Stimulated activated CD4-positive, alpha-beta T cell treated with anti-CD3 and anti-CD28 coated beads, Interleukin-4, amount 100 ng/mL, for 4 hours (primary cell): ENCODE measurements around the gene BUD13.
"Not testable (repeated sequence)": the region's sequence is repeated elsewhere in the genome, so short reads cannot be mapped to it uniquely, and the experiment has no call there.

Source experiments
- DNase-seq, 2 experiments: peaks; one replicate each; pipeline ENCODE4 v3.0.0-alpha.2; 2020

Gene BUD13, protein sequence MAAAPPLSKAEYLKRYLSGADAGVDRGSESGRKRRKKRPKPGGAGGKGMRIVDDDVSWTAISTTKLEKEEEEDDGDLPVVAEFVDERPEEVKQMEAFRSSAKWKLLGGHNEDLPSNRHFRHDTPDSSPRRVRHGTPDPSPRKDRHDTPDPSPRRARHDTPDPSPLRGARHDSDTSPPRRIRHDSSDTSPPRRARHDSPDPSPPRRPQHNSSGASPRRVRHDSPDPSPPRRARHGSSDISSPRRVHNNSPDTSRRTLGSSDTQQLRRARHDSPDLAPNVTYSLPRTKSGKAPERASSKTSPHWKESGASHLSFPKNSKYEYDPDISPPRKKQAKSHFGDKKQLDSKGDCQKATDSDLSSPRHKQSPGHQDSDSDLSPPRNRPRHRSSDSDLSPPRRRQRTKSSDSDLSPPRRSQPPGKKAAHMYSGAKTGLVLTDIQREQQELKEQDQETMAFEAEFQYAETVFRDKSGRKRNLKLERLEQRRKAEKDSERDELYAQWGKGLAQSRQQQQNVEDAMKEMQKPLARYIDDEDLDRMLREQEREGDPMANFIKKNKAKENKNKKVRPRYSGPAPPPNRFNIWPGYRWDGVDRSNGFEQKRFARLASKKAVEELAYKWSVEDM

DNA sequence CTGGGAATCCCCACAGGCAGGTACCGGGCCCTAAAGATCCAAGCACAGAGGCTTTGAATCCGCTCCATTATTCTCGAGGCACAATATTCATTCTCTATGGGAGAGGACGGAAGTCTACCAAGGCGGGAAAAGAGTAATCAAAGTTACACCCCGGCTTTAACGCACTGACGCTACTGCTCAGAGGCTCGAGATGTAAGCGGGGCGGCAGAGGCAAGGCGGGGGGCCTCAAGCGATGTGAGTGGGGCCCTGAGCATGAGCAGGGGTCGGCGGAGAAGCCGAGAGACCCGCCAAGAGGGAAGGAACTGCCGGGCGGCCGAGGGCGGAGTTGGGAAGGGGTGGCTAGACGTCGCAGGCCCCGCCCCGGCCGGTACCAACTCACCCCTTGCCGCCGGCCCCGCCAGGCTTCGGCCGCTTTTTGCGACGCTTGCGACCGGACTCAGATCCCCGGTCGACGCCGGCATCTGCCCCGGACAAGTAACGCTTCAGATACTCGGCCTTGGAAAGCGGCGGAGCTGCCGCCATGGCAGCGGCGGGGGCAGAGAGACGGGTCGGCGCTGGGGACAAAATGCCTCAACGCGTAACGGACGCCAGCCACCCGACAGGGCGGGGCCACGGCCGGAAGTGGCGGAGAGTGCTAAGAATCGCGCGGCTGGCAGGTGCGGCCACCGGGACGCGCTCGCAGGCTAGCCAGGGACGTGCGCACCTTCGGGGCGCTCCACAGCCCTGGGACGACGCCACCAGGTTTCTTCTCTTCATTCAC lies at the start of gene BUD13:
BUD13 (minus strand) TSS at position 545 of the 760 bp plus-strand sequence; CDS start at position 522, 23 bp downstream.
- peak; percentile 88 to 95 for DNase-seq

DNA sequence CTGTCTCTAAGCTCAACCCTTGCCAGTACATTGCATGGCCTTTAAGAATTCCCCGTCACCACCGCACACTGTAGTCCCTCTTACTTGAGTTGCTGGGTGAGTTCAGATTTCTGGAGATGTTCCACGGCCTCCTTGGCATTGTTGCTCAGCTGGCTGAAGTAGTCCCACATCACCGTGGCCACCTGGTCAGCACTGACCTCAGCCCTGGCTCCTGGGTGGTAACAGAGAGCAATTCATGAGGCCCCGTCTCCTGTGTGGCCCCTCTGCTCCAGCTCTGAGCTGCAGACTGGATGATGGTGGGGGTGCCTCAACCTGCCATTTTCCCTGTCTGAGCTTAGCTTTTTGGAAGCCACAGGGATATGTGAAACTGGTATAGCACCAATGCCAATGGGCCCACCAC lies 49.8 kb upstream of the BUD13 start:
- no peak for DNase-seq

DNA sequence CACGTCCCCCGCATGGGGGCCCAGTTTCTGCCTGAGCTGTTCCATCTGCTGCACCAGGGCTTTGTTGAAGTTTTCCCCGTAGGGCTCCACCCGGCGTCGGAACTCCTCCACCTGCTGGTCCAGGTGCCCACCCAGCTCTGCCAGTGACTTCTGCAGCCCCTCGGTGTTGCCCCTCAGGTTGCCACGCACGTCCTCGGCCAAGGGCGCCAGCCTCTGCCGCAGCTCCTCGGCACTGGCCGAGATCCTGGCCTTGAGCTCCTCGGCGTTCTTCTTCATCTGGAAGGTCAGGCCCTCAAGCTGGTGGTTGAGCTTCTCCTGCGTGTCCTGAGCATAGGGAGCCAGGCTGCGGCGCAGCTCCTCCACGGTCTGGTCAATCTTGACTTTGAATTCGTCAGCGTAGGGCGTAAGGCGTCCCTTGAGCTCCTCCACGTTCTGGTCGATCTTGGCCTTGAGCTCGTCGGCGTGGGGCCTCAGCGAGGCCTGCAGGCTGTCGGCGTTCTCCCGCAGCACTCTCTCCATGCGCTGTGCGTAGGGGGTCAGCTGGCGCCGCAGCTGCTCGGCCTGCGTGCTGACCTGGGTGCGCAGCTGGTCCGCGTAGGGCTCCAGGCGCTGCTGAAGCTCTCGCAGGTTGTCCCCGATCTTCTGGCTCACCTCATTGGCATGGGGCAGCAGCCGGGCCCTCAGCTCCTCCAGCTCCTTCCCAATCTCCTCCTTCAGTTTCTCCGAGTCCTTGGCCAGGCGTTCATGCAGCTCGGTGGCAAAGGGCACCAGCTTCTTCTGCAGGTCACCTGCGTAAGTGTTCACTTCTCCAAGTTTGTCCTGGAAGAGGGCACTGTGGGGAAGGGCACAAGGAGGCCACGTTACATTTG lies 48.5 kb upstream of the BUD13 start:
- no peak for DNase-seq

DNA sequence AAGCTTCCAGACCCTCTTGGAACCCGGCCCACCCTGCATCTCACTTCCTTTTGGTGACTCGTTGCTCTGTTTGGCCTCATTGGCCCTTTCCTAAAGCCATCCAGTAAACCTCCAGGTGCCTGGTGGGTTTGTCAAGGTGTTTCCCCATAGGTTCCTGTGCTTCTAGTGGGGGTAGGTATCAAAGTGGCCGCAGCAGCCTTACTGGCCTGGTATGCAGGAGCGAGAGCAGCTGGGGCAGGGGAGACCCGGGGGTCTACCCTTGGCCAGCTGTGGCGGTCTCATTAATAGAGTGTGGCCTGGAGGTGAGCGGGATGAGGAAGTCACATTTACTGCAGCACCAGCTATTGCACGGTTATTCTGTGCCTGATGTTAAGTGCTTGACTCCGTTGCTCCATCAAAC lies 46.3 kb upstream of the BUD13 start:
- no peak for DNase-seq

- no peak for DNase-seq
Measured at GRCh38 chr11:116814502-116814901, 41.7 kb upstream of the BUD13 start.

DNA sequence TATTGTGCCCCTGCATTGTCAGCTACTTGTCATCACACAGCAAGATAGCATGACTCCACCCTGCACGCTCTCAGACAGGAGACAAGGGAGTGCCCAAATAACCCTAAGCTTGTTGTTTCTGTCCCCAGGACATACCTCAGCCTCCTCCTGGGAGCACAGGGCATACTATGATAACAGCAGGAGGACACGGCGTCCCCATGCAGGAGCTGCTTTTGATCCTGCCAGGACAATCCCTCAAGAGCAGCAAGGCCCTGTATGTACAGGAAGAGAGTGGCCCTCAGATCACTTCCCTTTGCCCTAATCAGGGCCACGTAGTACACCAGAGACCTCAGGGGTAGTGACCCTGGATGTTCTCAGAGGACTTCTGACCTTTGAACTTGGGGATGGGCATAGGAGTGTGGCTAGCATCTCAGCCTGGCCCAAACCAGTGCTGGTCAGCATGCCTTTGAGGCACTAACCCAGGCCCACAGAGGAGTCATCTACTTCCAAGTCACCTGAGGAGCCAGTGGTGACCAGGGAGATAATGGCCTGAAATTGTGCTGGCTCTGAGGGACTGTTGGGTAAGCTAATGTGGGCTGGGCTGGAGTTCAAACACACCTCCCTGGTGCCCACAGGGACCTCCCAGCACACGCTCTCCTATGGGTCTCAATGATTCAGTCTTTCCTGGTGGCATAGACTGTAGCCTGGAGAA lies 41.1 kb upstream of the BUD13 start:
- no peak for DNase-seq

DNA sequence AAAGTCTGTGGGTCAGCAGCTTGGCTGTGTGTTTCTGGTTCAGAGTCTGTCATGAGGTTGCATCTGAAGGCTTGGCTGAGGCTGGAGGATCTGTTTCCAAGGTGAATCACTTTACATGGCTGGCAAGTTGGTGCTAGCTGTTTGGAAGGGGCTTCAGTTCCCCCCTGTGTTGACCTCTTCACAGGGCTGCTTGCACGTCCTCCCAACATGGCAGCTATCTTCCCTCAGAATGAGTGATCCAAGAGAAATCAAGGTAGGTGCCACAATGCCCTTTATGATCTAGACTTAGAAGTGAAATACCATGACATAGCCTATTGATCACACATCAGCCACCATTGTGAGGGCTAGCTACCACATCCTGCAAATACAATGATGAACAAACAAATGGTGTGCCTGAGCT lies 40.4 kb upstream of the BUD13 start:
- no peak for DNase-seq

DNA sequence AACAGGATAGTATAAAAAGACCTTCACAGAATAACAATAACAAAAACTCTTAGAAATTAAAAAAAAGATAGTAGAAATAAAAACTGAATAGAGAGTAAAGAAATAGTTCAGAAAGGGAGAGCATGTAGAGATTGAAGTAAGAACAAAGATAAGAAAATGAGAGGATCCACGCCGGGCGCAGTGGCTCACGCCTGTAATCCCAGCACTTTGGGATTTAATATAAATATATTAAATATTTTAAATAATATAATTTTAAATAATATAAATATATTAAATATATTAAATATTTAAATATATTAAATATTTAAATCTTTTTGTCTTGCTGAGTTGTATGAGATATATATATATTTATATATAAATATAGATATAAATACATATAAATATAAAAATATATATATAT lies 39.3 kb upstream of the BUD13 start:
- DNase-seq: no peak

DNA sequence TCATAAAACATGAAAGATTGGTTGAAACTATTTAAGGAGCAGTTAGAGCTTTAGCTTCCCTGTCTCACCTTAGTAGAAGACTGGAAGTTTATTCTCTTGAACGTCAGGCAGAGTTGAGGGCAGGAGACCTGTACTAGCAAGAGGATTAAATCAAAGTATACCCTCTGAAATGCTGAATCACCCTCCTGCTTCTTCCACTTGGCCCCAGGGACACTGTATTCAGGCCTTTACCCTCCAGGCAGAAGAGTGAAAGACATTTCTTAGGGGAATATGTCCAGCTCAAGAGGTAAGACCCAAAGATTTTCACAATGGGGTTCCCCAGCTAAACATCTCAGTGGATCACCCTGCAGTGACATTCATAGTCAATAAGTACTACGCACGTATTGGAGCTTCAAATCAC lies 38.4 kb upstream of the BUD13 start:
- DNase-seq: no peak

DNA sequence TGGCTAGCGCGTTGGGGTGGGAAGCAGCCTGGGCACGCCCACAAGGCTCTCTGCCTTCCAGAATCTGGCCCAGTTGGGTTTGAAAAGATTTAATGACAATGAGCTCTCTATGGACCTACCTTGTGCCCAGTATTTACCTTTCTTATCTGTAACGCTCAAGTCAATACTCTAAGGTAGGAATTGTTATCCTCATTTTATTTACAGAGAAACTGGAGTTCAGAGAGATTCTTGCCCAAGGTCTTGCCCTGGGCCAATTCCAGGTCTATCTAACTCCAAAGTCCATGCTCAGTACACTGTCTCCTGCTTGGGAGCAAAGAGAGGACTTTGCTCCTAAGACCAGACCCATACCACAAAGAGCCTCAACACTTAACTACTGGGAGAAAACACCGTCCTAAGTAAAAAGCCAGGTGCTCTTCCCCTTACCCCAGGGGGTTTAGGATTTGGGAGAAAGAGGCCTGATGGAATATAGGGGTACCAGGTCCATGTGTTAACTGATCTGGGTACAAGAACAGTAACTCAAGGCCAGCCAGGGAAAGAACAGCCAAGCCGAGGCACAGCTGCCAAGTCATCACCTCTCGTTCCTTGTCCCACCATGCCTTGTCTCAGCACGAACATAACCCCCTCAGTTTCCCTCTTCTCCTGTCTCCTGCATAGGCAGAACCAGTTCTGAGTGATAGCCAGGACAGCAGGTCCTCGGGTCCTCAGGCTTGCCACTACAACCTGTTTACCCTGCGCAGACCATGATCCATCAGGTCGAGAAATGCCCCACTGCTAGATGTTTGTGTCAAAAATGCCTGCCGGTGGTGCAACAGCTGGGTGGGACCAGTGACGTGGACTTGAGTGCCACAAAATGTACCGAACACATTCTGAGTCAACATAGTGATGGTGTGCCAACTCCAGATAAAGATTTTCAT lies 35.7 kb upstream of the BUD13 start:
- DNase-seq: no peak

DNA sequence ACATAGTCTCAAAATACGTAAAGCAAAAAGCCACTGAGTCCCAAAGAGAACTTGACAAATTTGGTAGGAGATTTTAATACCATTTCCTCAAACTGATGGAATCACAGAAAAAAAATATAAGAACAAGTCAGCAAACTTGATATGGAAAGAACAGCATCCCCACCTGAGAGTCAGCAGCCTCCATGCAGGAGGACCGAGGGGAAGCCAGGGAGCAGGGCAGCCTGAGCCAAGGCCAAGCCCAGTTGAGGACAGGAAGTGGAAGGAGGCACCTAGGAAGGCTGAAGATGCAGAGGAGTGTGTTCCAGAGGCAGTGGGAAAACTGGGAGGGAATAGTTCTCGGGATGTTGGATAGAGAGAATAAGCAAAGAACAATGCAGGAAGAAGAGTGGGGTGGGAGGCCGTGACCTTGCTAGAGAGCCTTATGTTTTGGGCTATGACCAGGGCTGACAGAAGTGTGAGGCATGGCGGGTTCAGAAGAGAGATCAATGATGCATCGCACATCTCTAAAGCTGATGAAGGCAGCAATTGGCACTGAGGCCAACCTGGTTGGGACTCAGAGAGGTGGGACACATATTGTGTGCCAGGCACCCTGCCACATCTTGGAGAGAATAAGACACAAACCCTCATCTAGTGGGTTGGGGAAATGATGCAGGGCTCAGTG lies 34.9 kb upstream of the BUD13 start:
- no peak for DNase-seq

DNA sequence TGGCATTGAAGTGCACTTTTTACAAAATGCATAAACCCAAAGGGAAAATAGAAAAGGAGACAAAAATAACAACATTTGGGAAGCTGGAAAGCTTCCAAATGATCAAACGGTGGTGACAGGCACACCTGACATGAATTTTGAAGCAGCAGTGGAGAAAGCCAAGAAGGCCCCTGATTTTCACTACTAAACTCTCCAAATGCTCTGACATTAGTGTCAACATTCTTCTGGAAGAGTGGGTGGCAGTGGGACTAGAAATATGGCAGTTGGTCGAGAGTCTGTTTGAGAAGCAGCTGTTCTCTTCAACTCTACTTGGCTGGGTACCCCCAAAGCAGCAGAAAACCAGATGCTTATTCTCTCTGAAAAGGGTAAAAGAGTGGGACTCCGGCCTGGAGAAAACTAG lies 31.2 kb upstream of the BUD13 start:
- no peak for DNase-seq

DNA sequence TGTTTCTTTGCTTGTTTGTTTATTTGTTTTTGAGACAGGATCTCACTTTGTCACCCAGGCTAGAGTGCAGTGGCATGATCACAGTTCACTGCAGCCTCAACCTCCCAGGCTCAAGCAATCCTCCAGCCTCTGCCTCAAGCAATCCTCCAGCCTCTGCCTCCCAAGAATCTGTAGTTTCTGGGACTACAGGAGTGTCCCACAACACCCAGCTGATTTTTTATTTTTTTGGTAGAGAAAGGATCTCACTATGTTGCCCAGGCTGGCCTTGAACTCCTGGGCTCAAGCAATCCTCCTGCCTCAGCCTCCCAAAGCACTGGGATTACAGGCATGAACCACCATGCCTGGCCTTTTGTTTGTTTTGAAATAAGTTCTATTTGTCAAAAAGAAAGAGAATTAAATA lies 28.9 kb upstream of the BUD13 start:
- not testable (repeated sequence) for DNase-seq

- DNase-seq: no peak
Measured at GRCh38 chr11:116800610-116801009, 27.8 kb upstream of the BUD13 start.

GRCh38 chr11:116798368-116798767 lies 25.6 kb upstream of the BUD13 start:
- DNase-seq: no peak

DNA sequence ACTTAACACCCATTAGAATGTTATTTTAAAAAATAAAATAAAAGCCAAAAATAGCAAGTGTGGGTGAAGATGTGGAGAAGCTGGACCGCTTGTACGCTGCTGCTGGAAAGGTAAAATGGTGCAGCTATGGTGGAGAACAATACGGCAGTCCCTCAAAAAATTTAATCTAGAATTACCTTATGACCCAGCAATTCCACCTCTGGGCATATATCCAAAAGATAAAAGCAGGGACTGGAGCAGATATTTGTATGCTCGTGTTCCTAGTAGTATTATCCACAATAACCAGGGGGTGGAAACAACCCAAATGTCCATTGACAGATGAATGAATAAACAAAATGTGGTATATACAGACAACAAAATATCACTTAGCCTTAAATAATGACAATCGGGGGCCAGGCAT lies 25.0 kb upstream of the BUD13 start:
- no peak for DNase-seq

GRCh38 chr11:116796548-116796947 lies 23.8 kb upstream of the BUD13 start:
- no peak for DNase-seq

DNA sequence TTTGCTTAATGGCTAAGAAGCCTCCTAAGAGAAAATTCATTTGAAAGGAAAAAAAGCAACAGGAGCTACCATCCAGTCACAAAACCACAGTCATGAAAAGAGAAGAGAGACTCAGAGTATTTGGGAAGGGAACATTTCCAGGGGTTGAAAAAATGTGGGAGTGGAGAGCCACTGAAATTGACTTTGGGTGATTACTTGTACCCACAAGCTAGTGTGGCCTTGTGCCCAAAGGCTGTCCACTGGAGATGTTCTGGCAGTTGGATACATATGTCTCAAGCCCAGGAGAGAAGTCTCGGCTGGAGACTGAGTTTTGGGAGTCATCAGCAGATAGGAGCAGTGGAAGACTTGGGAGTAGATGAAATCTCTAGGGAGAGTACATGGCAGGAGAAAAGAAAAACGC lies 22.1 kb upstream of the BUD13 start:
- no peak for DNase-seq

DNA sequence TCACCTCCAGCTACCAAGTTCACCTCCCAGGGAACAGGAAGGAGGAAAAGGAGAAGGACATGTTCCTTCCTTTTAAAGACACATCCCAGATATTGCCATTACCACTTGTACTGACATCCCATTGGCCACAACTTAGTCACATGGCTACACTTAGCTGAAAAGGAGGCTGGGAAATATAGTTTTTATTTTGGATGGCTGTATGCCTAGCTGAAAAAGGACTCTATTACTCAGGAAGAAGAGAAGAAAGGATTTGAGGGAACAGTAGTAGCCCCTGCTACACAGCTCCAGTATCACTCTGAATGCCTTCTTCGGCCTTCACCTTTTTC lies 20.9 kb upstream of the BUD13 start:
- DNase-seq: no peak

DNA sequence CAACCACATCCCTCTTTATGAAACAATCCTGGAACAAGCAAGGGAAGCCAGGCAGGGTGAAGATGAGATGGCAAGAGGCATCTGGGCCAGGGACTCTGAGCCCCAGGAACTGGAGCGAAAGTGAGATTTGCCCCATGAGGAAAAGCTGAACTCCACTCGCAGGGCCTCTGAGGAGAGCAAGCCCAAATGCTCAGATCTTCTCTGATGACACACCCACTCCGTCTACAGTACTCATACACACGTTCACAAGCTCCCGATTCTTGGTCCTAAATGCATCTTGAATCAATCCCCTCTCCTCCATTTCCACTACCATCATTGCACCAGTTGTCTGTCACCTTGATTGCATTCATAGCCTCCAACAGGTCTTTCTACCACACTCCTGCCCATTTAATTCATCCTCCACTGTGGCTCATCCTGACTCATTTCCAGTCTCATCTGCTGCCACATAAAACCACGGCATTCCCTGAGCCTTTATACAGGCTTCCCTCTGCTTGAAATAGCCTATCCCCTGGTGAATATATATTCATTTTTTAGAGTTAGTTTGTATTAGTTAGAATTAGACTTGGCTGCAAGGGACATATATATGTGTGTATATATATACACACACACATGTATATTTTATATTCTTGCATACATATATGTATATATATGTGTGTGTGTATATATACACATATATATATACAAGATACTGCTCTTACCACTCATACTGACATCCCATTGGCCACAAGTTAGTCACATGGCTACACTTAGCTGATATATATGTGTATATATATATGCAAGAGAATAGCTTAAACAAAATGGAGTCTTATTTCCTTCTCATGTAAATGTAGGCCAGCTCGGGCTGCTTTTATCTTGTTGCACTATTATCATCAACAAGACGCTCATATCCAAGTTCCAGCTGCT lies 20.3 kb upstream of the BUD13 start:
- DNase-seq: no peak
